ENCODE data around the gene NDUFV1. TPM values are rescaled to one million over a fixed set of nuclear protein-coding genes. Genes with fewer than 3 reads are reported as not detected.

Gene NDUFV1
- total RNA-seq, 4 donors from 2014 or later = 148 to 403 (median 197) TPM

DNA sequence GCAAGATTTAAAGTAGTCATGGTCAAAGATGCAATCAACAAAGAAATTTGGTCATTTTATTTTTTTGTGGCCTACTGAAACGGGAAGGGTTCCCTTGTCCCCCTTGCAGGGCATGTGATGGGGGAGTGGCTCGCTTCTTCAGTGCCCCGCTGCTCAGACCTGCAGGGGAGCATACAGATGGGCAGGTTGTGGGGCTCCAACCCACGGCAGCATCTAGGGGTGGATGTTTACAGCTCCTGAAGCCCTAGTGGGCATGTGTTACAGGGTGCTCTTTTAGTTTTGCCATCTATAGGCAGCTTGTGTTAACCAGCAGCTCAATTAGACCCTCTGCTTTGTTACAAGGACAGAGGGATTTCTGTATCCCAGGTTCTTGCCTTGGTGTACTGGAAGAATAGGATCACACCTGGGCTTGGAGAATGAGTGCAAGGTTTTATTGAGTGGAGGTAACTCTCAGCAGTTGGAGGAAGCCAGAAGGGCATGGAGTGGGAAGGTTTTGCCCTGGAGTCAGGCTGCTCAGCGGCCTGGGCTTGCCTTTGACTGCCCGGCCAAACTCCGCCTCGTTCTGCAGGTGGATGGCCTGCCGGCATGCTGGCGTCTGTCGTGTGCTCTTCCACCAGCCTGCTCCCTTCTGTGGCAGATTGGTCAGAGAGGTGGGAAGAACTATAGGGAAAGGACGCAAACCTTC, 13.7 kb upstream of the NDUFV1 start:
- TF ChIP-seq, protein P1, sequence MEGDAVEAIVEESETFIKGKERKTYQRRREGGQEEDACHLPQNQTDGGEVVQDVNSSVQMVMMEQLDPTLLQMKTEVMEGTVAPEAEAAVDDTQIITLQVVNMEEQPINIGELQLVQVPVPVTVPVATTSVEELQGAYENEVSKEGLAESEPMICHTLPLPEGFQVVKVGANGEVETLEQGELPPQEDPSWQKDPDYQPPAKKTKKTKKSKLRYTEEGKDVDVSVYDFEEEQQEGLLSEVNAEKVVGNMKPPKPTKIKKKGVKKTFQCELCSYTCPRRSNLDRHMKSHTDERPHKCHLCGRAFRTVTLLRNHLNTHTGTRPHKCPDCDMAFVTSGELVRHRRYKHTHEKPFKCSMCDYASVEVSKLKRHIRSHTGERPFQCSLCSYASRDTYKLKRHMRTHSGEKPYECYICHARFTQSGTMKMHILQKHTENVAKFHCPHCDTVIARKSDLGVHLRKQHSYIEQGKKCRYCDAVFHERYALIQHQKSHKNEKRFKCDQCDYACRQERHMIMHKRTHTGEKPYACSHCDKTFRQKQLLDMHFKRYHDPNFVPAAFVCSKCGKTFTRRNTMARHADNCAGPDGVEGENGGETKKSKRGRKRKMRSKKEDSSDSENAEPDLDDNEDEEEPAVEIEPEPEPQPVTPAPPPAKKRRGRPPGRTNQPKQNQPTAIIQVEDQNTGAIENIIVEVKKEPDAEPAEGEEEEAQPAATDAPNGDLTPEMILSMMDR (IDR thresholded peaks at IDR 0.05; ENCODE audit: low read depth) = no peak

DNA sequence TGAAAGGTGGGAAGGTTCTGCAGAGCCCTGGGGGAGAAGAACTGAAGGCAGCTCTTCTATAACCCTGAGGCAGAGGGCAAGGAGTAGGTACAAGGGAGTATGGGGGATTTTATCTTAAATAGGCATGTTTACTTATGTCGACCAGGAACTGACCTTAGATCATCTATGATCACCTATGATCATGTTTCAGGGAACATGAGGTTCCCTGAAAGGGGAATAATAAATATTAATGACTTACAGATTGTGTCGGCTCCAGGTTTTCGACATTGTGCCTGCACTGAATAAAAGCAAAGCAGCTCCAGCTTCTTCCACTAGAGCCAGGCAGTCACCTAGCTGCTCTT, 13.2 kb upstream of the NDUFV1 start:
- TF ChIP-seq, protein P1 (IDR thresholded peaks at IDR 0.05; ENCODE audit: low read depth) = no peak

DNA sequence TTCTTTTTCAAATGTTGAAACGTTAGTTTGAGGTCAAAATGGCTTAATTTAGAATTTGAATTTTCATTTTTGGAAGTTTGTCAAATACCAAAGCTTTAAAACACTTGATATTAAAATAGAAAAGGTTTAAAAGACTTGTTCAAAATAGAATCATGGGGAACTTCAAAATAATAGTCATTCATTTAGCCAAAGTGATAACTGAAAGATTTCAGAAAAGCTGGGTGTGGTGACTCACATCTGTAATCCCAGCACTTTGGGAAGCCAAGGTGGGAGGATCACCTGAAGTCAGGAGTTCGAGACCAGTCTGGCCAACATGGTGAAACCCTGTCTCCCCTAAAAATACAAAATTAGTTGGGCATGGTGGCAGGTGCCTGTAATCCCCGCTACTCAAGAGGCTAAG, 12.3 kb upstream of the NDUFV1 start:
- TF ChIP-seq, protein P1 (IDR thresholded peaks at IDR 0.05; ENCODE audit: low read depth) = no peak

- TF ChIP-seq, protein P1 (IDR thresholded peaks at IDR 0.05; ENCODE audit: low read depth) = no peak
These were observed 9.9 kb upstream of the NDUFV1 start for GRCh38 chr11:67596753-67597300.

- TF ChIP-seq, protein P1 (IDR thresholded peaks at IDR 0.05; ENCODE audit: low read depth) = no peak
These were observed 7.6 kb upstream of the NDUFV1 start for GRCh38 chr11:67599149-67599548.

- TF ChIP-seq, protein P1 (IDR thresholded peaks at IDR 0.05; ENCODE audit: low read depth) = no peak
These were observed 6.3 kb upstream of the NDUFV1 start for GRCh38 chr11:67600324-67601029.

DNA sequence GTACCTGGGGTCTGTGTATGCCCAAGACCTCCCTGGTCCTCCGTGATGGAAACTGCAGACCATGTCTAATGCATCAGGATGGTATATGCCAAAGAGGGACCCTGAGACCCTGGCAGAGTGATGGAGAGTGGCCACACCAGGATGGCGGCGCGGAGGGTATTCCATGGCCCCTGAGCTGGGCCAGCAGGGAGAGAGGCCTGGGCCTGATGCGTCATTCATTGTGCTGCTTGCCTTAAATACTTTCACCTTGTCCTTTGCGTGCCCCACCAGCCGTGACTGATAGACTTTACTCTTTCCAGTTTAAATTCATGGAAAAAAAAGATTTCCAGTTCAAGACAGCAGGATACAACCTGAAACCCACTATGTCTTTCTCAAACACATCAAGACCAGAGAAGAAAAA, 5.6 kb upstream of the NDUFV1 start:
- TF ChIP-seq, protein P1 (IDR thresholded peaks at IDR 0.05; ENCODE audit: low read depth) = no peak
